ENCODE results near the gene RASGRF1.
"Not testable (repeated sequence)": the region's sequence is repeated elsewhere in the genome, so short reads cannot be mapped to it uniquely, and the experiment has no call there.

RASGRF1 gene, protein sequence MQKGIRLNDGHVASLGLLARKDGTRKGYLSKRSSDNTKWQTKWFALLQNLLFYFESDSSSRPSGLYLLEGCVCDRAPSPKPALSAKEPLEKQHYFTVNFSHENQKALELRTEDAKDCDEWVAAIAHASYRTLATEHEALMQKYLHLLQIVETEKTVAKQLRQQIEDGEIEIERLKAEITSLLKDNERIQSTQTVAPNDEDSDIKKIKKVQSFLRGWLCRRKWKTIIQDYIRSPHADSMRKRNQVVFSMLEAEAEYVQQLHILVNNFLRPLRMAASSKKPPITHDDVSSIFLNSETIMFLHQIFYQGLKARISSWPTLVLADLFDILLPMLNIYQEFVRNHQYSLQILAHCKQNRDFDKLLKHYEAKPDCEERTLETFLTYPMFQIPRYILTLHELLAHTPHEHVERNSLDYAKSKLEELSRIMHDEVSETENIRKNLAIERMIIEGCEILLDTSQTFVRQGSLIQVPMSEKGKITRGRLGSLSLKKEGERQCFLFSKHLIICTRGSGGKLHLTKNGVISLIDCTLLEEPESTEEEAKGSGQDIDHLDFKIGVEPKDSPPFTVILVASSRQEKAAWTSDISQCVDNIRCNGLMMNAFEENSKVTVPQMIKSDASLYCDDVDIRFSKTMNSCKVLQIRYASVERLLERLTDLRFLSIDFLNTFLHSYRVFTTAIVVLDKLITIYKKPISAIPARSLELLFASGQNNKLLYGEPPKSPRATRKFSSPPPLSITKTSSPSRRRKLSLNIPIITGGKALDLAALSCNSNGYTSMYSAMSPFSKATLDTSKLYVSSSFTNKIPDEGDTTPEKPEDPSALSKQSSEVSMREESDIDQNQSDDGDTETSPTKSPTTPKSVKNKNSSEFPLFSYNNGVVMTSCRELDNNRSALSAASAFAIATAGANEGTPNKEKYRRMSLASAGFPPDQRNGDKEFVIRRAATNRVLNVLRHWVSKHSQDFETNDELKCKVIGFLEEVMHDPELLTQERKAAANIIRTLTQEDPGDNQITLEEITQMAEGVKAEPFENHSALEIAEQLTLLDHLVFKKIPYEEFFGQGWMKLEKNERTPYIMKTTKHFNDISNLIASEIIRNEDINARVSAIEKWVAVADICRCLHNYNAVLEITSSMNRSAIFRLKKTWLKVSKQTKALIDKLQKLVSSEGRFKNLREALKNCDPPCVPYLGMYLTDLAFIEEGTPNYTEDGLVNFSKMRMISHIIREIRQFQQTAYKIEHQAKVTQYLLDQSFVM (N-terminal part only)
- 0 reads per million in 4 donors for total RNA-seq

DNA sequence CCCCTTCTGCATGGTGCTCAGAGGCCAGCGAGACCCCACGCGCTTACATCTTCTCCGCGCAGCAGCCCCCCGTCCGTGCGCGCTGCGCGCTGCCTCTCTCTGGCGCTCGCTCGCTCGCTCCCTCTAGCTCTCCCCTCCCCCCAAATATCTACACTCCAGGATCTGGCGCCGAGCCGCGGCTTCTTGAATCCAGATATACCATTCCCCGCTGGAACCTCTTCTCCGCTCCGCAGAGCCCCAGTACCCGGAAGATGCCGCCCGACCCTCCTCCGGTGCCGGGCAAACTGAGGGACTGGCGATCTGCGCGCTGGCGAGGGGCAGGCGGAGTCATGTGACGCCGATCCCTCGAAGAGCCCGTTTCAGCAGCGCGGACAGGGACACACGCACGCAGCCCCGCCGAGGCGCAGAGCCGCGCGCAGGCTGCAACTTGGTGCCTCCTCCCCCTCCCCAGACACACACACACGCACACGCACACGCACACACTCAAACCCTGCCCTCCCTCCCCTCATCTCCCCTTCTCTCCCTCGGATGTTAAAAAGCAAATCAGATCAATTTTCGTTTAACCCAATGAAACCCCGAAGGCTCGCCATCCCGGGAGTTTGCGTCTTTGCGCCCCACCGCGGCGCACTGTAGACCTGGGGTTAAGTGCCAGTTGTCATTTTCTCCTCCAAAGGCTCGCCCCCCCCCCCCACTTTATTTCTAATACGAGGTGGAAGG, at the start of gene RASGRF1:
TSS of gene RASGRF1 (minus strand) at position 294 of the 717 bp plus-strand sequence. CDS start at position 12, 282 bp downstream.
- DNase-seq: no peak

- DNase-seq: no peak
Measured at GRCh38 chr15:79136434-79137046, 46.0 kb upstream of the RASGRF1 start.

DNA sequence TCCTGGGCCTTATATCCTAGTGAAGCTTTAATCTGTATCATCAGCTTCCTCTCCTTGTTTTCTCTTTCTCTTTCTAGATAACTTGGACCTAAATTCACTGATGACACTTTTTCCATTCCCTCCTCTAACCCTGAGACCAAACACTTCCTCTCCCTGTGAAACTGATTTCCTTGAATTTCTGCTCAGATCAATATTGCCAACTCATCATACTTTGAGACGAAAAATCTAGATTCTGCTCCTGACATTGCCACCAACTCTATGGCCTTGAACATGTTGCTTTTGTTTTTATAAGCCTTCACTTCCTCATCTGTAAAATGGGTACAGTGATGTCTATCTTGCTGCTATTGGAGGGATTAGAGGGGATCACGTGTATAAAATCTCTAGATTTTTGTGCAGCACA, 42.7 kb upstream of the RASGRF1 start:
- DNase-seq: no peak

DNA sequence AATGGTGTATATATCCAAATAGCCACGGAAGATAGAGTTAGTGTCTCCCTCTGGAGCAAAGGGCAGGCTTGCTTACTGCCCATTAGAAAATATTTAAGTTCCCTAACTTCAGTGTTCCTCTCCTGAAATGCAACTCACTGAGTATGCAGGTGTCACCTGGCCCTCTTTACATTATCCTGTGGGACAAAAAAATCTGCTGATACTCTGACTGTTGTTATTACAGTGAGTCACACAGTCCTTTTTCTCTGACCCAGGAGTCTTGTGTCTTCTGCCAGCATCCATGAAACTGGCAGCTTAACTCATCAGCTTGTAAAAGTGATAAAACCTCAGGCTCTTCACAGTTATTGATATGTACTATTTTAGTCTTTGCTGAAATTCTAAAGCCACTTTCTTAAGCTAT, 42.2 kb upstream of the RASGRF1 start:
- no peak for DNase-seq

- DNase-seq: no peak
Measured at GRCh38 chr15:79132361-79132760, 41.8 kb upstream of the RASGRF1 start.

DNA sequence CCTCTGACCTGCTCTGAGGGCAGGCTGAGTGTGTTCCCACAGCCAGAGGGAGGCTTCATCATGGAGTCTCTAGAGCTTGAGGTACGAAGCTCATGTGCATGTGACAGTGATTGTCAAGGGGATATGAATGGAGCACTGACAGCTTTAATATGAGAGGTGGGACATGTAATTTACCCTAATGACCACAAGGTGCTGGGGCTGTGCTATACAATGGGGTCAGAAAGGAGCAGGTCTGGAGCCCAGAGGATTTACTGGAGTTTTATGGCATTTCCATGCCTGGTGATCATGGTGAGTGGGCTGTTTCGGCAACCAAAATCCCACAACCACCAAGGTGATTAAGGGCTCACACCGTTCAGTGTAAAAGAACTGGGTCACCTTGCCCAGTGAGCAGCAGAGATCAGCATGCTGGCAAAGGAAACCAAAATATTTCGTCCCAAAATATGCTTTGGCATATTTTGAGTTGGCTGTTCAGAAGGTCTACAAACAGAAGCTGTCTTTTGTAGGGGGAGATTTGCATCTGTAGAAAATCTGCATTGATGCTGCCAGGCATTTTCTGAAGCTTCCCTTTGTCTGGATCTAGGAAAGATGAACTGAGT, 40.1 kb upstream of the RASGRF1 start:
- DNase-seq: no peak

DNA sequence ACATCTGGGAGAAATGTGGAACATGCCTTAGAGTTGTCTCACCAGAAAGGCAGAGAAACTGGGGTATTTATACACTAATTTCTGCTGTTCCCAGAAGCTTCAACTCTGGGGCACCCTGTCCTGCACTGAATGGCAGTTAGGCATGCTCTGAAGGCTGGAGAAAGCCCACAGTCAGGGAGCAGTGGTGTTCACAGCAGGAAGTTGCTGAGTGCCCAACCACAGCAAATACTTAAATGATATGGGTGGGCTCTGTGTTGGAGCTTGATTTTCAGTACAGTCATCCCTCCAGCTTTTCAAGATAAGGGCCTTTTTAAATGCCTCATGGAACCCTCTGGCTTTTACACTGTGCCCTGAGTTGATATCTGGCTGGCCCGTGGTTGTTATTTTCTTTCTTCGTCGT, 38.7 kb upstream of the RASGRF1 start:
- no peak for DNase-seq

DNA sequence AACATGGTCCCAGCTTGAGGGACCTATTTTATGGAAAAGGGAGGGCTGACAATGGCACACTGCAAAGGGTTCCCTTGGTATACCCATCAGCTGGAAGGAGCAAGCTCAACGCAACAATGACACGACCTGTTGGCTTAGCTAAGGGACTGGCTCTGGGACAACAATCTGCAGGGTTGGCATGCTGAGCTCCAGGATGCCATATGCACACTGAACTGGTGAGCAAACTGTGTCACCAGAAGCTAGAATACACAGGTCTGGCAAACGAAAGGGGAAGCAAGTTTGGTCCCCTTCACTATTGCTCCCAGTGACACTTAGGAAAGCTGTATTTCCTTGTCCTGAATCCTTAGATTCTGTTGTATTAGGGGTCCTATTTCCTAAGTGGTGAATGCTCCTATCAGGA, 38.0 kb upstream of the RASGRF1 start:
- no peak for DNase-seq

DNA sequence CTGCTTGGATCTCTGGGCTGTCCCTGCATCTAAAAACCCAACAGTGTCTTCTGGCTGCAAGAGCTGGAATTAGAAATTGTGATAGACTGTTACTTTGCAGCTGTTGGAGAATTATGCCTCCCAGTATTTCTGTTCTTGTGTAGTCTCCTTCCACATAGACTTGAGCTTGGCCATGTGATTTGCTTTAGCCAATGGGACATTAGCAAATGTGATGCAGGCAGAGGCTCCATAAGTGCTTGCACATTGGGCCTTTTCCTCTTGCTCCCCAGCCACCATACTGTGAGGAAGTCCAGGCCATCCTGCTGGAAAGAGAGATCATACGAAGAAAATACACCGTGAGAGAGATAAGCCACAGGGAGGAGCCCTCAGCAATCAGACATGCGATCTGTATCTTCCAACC, 33.8 kb upstream of the RASGRF1 start:
- DNase-seq: no peak

- DNase-seq: no peak
Measured at GRCh38 chr15:79122991-79123390, 32.4 kb upstream of the RASGRF1 start.

GRCh38 chr15:79122391-79122790, 31.8 kb upstream of the RASGRF1 start:
- no peak for DNase-seq

DNA sequence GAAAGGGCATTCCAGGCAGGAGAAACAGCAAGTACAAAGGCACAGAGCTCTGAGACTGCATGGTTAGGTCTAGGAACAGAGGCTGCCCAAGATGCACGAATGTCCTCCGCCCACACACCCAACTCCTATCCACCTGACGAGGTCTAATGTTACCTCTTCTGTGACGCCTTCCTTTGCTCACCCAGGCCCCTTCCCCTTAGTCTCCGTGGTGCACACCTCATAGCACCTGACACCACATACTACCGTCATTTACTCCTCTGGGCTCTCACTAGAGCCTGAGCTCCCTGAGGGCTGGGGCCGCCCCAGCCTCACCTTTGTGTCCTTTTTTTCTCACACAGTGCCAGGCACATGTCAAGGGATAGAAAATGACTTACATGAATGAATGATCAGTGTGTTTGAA, 31.0 kb upstream of the RASGRF1 start:
- DNase-seq: no peak

GRCh38 chr15:79117442-79118204, 27.0 kb upstream of the RASGRF1 start:
- DNase-seq: no peak

- no peak for DNase-seq
Measured at GRCh38 chr15:79116771-79117170, 26.2 kb upstream of the RASGRF1 start.

DNA sequence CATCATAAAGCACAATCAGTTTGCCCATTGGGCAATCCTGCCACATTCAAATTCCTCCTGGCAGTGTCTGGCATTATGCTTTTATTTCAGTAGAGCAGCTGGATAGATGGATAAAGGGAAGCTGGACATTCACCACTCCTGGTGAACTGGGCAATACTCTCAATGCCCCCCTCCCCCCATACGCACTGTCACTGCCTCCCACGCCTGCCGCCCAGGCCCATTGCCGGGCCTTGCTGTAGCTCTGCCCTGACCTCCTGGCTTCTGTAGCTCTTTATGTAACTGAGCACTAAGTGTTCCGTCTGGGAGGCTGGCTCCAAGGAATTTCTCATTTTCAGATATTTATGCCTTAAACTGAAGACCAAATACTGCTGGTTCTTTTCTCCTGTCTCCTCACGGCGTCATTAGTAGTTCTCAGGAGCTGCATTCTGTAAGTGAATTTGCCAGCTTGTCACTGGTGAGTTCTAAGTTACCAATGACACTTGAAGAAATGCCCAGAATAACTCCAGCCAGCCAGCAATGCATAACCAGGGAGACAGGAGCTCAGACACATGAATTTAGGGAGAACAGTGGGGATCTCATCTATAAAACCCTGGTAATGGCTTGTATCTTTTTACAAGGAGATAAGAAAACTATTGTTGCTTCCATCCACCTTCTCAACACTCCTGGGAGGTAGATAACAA, 25.5 kb upstream of the RASGRF1 start:
- DNase-seq: no peak

DNA sequence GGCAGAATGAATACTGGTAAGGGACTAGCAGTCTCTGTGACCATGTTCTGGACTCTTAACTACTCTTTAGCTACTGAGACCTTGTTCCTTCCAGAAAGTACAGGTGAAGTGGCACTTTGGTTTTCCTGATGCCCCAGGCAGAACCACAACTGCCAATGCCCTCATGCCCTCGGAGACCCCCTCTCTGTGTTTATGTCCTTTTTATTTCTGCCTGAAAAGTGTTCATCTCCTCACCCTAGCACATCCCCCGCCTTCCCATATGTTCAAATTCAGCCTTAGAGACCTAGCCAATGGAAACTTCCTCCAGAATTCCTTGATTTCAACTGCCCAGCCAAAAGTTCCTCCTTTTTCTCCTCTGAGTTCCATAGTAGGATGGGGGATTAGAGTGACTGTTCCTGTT, 23.3 kb upstream of the RASGRF1 start:
- DNase-seq: no peak

- DNase-seq: not testable (repeated sequence)
Measured at GRCh38 chr15:79111404-79111803, 20.8 kb upstream of the RASGRF1 start.

DNA sequence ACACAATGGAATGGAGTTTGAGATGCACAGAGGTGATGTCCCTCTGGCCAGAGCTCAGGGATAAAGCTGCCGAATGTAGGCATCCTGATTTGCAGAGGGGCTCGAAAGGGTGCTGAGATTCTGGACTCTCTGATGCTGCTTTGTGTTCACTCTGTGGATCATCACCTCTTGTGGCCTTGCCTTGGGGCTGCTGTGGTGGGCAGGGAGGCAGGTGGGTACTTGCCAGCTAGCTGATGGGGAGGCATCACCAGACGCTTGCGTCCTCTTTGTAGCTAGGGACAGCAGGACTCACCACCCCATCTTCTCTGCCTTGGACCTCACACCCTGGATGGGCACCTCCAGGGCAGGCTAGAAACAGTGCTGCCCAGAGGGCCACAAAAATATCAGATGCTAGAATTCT, 14.6 kb upstream of the RASGRF1 start:
- DNase-seq: no peak

DNA sequence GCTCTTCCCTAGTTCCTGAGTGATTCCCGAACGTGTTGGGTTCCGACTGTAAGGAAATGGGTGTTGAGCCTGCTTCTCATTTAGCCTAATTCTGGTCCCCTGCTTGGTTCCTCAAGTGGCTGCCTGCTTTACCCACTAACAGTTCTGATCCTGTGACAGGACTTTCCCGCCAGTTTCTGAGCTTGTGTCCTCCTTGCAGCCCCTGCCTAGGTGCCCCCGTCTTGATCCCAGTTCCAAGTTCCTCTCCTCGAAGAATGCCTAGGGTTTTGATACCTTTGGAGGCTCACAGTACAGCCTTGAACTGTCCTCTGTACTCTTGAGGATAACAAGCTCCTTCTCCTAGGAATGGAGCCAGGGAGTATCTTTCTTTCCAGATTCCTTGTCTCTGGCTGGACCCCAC, 12.0 kb upstream of the RASGRF1 start:
- no peak for DNase-seq

Data from T-helper 1 cell (primary cell).